Mesothelial cell of epicardium (in vitro differentiated cells): Measurements from ENCODE around the gene OSGIN1. TPM values are rescaled to one million over a fixed set of nuclear protein-coding genes. Genes with fewer than 3 reads are reported as not detected.

ENCODE experiments used
- DNase-seq, 2 experiments: peaks; one replicate each; pipeline ENCODE4 v3.0.0; 2021; ENCODE audit warnings: low spot score in 2 of 2; ENCODE audit not compliant: unreplicated experiment in 2 of 2
- H3K27ac Mint-ChIP-seq: 2 replicates; pipeline ENCODE4 v1.8.0; 2021; ENCODE audit warnings: mixed read lengths
- H3K27me3 Mint-ChIP-seq: 2 replicates; pipeline ENCODE4 v1.8.0; 2021; ENCODE audit warnings: low read depth, mixed read lengths
- H3K36me3 Mint-ChIP-seq: 2 replicates; pipeline ENCODE4 v1.8.0; 2021; ENCODE audit warnings: mixed read lengths
- H3K4me1 Mint-ChIP-seq: 2 replicates; pipeline ENCODE4 v1.8.0; 2021; ENCODE audit warnings: mixed read lengths
- H3K4me3 Mint-ChIP-seq: 2 replicates; pipeline ENCODE4 v1.8.0; 2021; ENCODE audit warnings: mild to moderate bottlenecking, moderate library complexity, mixed read lengths
- H3K9me3 Mint-ChIP-seq: 2 replicates; pipeline ENCODE4 v1.8.0; 2021; ENCODE audit warnings: mixed read lengths
- total RNA-seq: library from RNA; stranded (reverse); gene quantifications from 3 replicates; pipeline ENCODE4 v1.2.1, GENCODE V29; 2021
- TF ChIP-seq, protein P1 (sequence below): fragments of 200-600 bp; sonication (generic); IDR thresholded peaks from one replicate; pipeline ENCODE4 v1.5.0; 2021; ENCODE audit warnings: antibody characterized with exemption; ENCODE audit not compliant: unreplicated experiment

The OSGIN1 gene
- total RNA-seq, 1 donor from 2014 or later, result 2.5 TPM

DNA sequence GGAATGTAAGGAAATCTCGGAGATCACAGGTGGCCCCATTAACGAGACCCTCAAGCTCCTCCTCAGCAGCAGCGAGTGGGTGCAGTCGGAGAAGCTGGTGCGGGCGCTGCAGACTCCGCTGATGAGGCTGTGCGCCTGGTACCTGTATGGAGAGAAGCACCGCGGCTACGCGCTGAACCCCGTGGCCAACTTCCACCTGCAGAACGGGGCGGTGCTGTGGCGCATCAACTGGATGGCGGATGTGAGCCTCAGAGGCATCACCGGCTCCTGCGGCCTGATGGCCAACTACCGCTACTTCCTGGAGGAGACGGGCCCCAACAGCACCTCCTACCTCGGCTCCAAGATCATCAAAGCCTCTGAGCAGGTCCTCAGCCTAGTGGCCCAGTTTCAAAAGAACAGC is 38.0 kb upstream of the OSGIN1 start:
- H3K27ac Mint-ChIP-seq, result no peak overlapping the region

GRCh38 chr16:83915491-83915890 is 37.5 kb upstream of the OSGIN1 start:
- peaks cover 7% of the 10 kb centered on the region for H3K9me3 Mint-ChIP-seq
- H3K36me3 Mint-ChIP-seq, result peaks cover 67% of the 10 kb centered on the region
- TF ChIP-seq, protein P1, sequence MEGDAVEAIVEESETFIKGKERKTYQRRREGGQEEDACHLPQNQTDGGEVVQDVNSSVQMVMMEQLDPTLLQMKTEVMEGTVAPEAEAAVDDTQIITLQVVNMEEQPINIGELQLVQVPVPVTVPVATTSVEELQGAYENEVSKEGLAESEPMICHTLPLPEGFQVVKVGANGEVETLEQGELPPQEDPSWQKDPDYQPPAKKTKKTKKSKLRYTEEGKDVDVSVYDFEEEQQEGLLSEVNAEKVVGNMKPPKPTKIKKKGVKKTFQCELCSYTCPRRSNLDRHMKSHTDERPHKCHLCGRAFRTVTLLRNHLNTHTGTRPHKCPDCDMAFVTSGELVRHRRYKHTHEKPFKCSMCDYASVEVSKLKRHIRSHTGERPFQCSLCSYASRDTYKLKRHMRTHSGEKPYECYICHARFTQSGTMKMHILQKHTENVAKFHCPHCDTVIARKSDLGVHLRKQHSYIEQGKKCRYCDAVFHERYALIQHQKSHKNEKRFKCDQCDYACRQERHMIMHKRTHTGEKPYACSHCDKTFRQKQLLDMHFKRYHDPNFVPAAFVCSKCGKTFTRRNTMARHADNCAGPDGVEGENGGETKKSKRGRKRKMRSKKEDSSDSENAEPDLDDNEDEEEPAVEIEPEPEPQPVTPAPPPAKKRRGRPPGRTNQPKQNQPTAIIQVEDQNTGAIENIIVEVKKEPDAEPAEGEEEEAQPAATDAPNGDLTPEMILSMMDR, result no peak
- H3K4me1 Mint-ChIP-seq, result no peaks in the 10 kb centered on the region
- no peak for DNase-seq
- no peak overlapping the region for H3K27ac Mint-ChIP-seq
- no peaks in the 10 kb centered on the region for H3K27me3 Mint-ChIP-seq
- H3K4me3 Mint-ChIP-seq, result no peak overlapping the region

More for the DNA sequence above, 38.0 kb upstream of the OSGIN1 start:
- Mint-ChIP-seq H3K27me3 (no peaks in the 10 kb centered on the region), H3K4me1 (no peaks in the 10 kb centered on the region), H3K9me3 (peaks cover 7% of the 10 kb centered on the region), H3K36me3 (peaks cover 65% of the 10 kb centered on the region), H3K4me3 (no peak overlapping the region)
- DNase-seq, result no peak
- TF ChIP-seq, protein P1, result no peak

DNA sequence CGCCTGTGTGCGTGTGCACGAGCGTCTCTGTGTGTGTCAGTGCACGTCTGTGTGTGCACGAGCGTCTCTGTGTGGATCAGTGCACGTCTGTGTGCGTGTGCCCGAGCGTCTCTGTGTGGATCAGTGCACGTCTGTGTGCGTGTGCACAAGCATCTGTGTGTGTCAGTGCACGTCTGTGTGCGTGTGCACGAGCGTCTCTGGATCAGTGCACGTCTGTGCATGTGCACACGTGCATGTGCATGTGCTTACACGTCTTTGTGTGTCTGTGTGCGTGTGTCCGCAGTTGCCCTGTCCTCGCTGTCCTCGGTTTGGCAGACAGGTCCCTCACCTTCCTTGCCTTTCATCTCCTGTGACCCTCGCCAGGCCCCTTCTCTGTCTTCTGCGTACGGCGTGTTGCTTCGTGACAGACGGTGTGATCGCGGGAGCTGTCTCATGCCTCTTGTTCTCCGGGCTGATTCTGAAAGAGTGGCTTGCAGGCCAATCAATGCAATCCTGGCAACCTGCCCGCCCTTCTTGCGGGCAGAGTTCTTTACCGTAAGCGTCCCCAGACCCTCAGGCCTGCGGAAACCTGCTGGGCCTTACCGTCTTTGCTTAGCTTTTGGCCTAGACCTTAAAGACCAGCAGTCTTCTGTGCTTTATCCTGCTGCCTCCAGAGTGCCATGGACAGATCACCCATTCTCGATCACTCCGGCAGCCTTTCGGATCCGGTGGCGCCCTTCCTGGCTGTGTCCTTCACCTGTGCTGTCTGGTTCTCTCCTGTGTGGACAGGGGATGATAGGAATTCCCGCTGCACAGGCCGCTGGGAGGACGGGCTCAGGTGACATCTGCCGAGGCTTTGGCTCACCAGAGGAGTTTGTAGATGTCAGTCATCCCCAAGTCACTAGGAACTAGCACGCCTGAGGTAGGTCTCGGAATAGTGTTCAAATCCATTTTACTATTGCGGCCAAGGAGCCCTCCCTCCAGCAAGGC is 35.6 kb upstream of the OSGIN1 start:
- TF ChIP-seq, protein P1, result no peak
- no peak overlapping the region for H3K4me3 Mint-ChIP-seq
- no peak overlapping the region for H3K27ac Mint-ChIP-seq
- peaks cover 59% of the 10 kb centered on the region for H3K36me3 Mint-ChIP-seq
- no peak for DNase-seq
- H3K9me3 Mint-ChIP-seq, result peaks cover 7% of the 10 kb centered on the region
- no peaks in the 10 kb centered on the region for H3K27me3 Mint-ChIP-seq
- H3K4me1 Mint-ChIP-seq, result no peaks in the 10 kb centered on the region

GRCh38 chr16:83920894-83921491 is 32.0 kb upstream of the OSGIN1 start:
- Mint-ChIP-seq H3K9me3 (peaks cover 5% of the 10 kb centered on the region), H3K4me1 (no peaks in the 10 kb centered on the region), H3K27me3 (no peaks in the 10 kb centered on the region), H3K4me3 (no peak overlapping the region), H3K36me3 (peaks cover 43% of the 10 kb centered on the region), H3K27ac (no peak overlapping the region)
- no peak for DNase-seq
- TF ChIP-seq, protein P1, result no peak

DNA sequence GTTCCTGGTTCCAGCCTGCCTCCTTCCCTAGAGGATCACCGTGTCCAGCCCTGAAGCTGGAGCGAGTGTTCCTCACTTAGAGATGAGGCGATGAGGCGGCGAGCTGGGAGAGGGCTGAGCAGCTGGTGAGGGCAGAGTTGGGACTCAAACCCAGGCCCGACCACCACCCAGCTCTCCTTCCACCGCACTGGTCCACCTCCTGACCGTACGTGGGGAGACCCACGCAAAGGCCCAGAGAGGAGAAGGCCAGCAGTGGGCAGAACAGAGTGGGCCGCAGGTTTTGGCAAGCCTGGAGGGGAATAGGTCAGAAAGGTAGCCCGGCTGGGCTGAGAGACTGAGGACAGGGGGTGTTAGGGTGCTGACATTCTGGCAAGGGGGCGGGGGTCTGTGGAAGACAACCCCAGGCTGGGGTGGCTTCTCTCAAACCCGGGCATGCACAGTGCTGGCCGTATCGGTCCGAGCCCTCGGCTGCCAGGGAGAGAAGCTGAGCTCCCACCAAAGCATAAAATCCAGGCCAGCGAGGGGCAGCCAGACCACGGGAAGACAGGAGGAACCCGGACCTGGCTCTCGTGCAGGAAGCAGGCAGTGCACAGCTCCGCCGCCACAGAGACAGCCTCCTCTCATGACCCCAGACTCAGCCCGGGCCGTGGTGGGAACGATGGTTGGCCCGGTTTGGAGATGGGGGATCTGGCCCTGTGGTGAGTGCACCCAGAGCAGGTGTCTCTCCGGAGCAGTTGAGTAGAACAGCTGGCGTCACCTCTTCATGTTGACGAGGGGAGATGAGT is 29.3 kb upstream of the OSGIN1 start:
- Mint-ChIP-seq H3K9me3 (no peaks in the 10 kb centered on the region), H3K4me3 (no peak overlapping the region), H3K27me3 (peaks cover 2% of the 10 kb centered on the region), H3K27ac (no peak overlapping the region), H3K4me1 (peaks cover 8% of the 10 kb centered on the region), H3K36me3 (peaks cover 16% of the 10 kb centered on the region)
- no peak for DNase-seq
- TF ChIP-seq, protein P1, result no peak
